OCI-LY3 (cell line): ENCODE data around the gene ITLN1.
"Not testable (repeated sequence)": the region's sequence is repeated elsewhere in the genome, so short reads cannot be mapped to it uniquely, and the experiment has no call there.

Source experiments
- H2AFZ ChIP-seq: fragments of 200-600, 300-600 bp; shearing (Covaris generic); 2 replicates; pipeline ENCODE4 v1.6.0; 2014; ENCODE audit warnings: antibody characterized with exemption, low read depth, low read length
- H3K27ac ChIP-seq: fragments of 200-600, 300-600 bp; sonication (generic); 2 replicates; pipeline ENCODE4 v1.5.1; 2014; ENCODE audit warnings: mild to moderate bottlenecking, low read length, moderate library complexity, mixed read lengths
- H3K27me3 ChIP-seq: fragments of 200-600, 300-600 bp; sonication (generic); 2 replicates; pipeline ENCODE4 v1.6.1; 2014; ENCODE audit warnings: low read depth, low read length, mixed read lengths
- H3K36me3 ChIP-seq: fragments of 200-600, 300-600 bp; sonication (generic); replicated peaks from 2 replicates; pipeline ENCODE3; 2014; ENCODE audit warnings: low read depth, low read length, mixed read lengths
- H3K4me1 ChIP-seq: fragments of 300-600, 200-600 bp; sonication (generic); 2 replicates; pipeline ENCODE4 v1.6.1; 2014; ENCODE audit warnings: low read length, mixed read lengths
- H3K4me2 ChIP-seq: fragments of 200-600, 300-600 bp; sonication (generic); 2 replicates; pipeline ENCODE4 v1.6.1; 2014; ENCODE audit warnings: low read length, mixed read lengths
- H3K4me3 ChIP-seq: fragments of 300-600, 200-600 bp; sonication (generic); 2 replicates; pipeline ENCODE4 v1.5.1; 2014; ENCODE audit warnings: antibody characterized with exemption, mild to moderate bottlenecking, low read length, moderate library complexity
- H3K79me2 ChIP-seq: fragments of 300-600, 200-600 bp; shearing (Covaris generic); 2 replicates; pipeline ENCODE4 v1.6.1; 2014; ENCODE audit warnings: mild to moderate bottlenecking, low read length, mixed read lengths
- H3K9ac ChIP-seq: fragments of 300-600, 200-600 bp; shearing (Covaris generic); 2 replicates; pipeline ENCODE4 v1.6.0; 2014; ENCODE audit warnings: mild to moderate bottlenecking, low read length, moderate library complexity
- H3K9me3 ChIP-seq: fragments of 200-600, 300-600 bp; shearing (Covaris generic); 2 replicates; pipeline ENCODE4 v1.6.1; 2014; ENCODE audit warnings: low read length, mixed read lengths; ENCODE audit not compliant: insufficient read depth
- H4K20me1 ChIP-seq: fragments of 200-600, 300-600 bp; sonication (generic); 2 replicates; pipeline ENCODE4 v1.6.1; 2016; ENCODE audit warnings: low read length, mixed read lengths; ENCODE audit not compliant: insufficient read depth
- EZH2phosphoT487 ChIP-seq: fragments of 200-600 bp; shearing (Covaris generic); IDR thresholded peaks from 2 replicates; pipeline ENCODE4 v1.6.1; 2018; ENCODE audit warnings: antibody characterized with exemption, mixed run types, low read depth
- TF ChIP-seq, protein P1 (sequence below): fragments of 200-600, 300-600 bp; sonication (generic); IDR thresholded peaks from 2 replicates; pipeline ENCODE4 v1.5.1; 2014; ENCODE audit warnings: antibody characterized with exemption, low read length, low read depth

ITLN1 gene

DNA sequence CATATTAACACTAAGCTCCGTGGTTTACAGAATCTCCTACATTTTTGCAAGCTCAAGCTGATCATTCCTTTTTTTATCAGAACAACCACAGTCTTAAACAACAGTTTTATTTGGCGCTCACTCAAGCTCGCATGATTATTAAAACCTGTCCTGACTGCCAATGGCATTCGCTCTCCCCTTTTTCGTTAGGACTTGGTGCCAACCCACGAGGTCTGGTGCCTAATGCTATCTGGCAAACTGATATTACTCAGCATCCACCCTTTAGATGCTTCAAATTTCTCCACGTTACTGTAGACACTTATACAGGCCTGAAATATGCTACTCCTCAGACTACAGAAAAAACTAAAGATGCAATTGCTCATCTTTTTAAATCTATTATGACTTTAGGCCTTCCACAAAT is 23.0 kb upstream of the ITLN1 start:
- Histone ChIP-seq H3K4me2 (no peak overlapping the region), H3K36me3 (no peaks in the 10 kb centered on the region), H3K9me3 (no peaks in the 10 kb centered on the region), H3K9ac (no peak overlapping the region), H2AFZ (no peak overlapping the region), H4K20me1 (no peaks in the 10 kb centered on the region), H3K79me2 (no peaks in the 10 kb centered on the region), H3K27ac (no peak overlapping the region), H3K4me3 (no peak overlapping the region), H3K27me3 (peaks cover 5% of the 10 kb centered on the region), H3K4me1 (no peaks in the 10 kb centered on the region)
- TF ChIP-seq EZH2phosphoT487, result no peak

DNA sequence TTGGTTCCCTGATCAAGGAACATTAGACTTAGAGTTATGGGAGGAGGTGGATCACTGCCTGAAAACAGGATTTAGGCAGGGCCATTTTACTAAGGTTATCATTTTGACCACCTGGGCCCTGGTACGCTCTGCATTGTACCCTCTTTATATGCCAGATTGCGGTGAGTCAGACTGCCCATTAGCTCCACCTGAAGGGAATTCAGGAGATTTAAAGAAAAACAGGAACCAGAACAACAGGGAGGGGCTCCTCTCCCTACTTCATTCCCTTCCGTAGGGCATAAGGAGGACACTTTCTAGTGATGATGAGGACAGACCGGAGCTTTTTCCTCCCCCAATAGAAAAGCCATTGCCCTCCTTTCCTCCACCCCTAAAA is 20.6 kb upstream of the ITLN1 start:
- Histone ChIP-seq H3K27ac (no peak overlapping the region), H3K9ac (no peak overlapping the region), H3K4me1 (no peaks in the 10 kb centered on the region), H3K4me3 (no peak overlapping the region), H2AFZ (no peak overlapping the region), H3K36me3 (no peaks in the 10 kb centered on the region), H3K9me3 (no peaks in the 10 kb centered on the region; the same call in 1 of the 2 replicates), H4K20me1 (no peaks in the 10 kb centered on the region), H3K4me2 (no peak overlapping the region), H3K79me2 (no peaks in the 10 kb centered on the region), H3K27me3 (peaks cover 21% of the 10 kb centered on the region)
- TF ChIP-seq EZH2phosphoT487, result no peak
- TF ChIP-seq, protein P1, sequence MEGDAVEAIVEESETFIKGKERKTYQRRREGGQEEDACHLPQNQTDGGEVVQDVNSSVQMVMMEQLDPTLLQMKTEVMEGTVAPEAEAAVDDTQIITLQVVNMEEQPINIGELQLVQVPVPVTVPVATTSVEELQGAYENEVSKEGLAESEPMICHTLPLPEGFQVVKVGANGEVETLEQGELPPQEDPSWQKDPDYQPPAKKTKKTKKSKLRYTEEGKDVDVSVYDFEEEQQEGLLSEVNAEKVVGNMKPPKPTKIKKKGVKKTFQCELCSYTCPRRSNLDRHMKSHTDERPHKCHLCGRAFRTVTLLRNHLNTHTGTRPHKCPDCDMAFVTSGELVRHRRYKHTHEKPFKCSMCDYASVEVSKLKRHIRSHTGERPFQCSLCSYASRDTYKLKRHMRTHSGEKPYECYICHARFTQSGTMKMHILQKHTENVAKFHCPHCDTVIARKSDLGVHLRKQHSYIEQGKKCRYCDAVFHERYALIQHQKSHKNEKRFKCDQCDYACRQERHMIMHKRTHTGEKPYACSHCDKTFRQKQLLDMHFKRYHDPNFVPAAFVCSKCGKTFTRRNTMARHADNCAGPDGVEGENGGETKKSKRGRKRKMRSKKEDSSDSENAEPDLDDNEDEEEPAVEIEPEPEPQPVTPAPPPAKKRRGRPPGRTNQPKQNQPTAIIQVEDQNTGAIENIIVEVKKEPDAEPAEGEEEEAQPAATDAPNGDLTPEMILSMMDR, result no peak

DNA sequence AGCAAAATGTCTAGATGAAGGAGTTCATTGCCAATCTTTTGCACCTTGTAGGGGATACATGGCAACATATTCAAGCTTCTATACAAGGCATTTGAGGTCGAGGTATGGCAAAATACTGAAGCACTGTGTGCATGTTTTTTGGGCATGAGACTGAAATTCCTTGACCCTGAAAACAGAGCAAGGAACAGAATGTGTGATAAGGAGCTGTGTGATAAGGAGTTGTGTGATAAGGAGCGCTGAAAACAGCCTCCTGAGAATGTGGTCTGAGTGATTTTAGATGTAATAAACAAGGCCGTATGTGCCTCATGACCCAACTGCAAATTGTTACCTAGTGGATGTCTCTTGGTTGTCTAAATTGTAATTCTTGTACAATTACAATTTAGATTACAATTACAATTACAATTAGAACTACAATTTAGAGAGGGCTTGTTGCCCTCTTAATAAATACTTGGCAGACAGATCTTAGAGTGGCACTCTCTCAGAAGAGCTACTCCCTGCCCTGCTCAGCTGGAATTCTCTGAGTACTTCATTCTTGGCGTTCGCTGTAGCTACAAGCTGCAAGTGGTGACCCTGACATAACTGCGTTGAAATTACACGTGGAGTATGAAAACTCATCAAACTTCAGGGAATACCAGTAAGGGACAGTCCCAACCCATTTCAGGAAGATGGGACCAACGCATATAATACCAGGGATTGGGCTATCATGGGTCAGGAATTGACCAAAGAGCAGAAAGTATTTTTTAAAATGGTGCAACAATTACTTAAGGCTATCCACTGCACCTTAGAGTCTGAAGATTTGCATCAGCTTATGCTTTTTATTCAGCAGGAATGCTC is 20.0 kb upstream of the ITLN1 start:
- H3K27ac ChIP-seq, result no peak overlapping the region
- H3K79me2 ChIP-seq, result no peaks in the 10 kb centered on the region
- H3K4me3 ChIP-seq, result no peak overlapping the region
- H3K27me3 ChIP-seq, result peaks cover 21% of the 10 kb centered on the region
- H3K4me2 ChIP-seq, result no peak overlapping the region
- H3K9ac ChIP-seq, result no peak overlapping the region
- H3K36me3 ChIP-seq, result no peaks in the 10 kb centered on the region
- TF ChIP-seq EZH2phosphoT487, result no peak
- TF ChIP-seq, protein P1, result no peak
- no peaks in the 10 kb centered on the region for H4K20me1 ChIP-seq
- H3K9me3 ChIP-seq, result no peaks in the 10 kb centered on the region; the same call in 1 of the 2 replicates
- H2AFZ ChIP-seq, result no peak overlapping the region
- no peaks in the 10 kb centered on the region for H3K4me1 ChIP-seq

DNA sequence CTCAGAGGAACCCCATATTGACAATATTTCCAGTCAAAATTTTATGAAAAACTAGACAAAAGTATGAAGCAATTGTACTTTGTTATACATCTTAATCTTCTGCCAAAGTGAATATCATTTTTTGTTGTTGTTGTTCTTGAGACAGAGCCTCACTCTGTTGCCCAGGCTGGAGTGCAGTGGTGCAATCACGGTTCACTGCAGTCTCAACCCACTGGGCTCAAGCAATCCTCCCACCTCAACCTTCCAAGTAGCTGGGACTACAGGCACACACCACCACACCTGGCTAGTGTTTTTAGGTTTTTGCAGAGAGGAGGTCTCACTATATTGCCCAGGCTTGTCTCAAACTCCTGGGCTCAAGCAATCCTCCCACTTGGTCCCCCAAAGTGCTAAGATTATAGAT is 17.3 kb upstream of the ITLN1 start:
- not testable (repeated sequence) for H3K4me3 ChIP-seq
- H3K27me3 ChIP-seq, result peaks cover 21% of the 10 kb centered on the region

DNA sequence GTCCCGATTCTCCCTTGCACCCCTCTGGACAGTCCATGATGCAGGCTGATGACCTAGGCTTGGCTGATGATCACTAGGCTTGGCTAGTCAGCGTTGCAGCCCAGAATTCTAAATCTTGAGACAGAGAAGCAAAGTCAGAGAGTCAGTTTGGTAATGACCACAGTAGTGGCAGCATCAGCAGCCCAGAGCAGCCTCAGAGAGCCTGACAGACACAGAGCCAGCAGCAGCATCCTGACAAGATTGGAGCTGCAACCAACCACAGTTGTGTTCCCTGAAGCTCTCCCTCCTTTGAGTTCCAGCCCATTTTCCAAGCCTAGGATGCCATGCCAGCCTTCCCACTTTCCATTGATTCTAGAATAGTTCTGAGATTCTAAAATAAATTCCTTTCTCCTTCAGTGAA is 16.8 kb upstream of the ITLN1 start:
- H3K4me2 ChIP-seq, result no peak overlapping the region
- no peak overlapping the region for H2AFZ ChIP-seq
- H3K4me3 ChIP-seq, result no peak overlapping the region
- no peak for TF ChIP-seq EZH2phosphoT487
- TF ChIP-seq, protein P1, result no peak
- H3K27ac ChIP-seq, result no peak overlapping the region
- H3K36me3 ChIP-seq, result no peaks in the 10 kb centered on the region
- H3K4me1 ChIP-seq, result no peaks in the 10 kb centered on the region
- H3K27me3 ChIP-seq, result peaks cover 21% of the 10 kb centered on the region
- no peaks in the 10 kb centered on the region for H3K79me2 ChIP-seq
- no peak overlapping the region for H3K9ac ChIP-seq
- no peaks in the 10 kb centered on the region for H4K20me1 ChIP-seq
- no peaks in the 10 kb centered on the region; the same call in 1 of the 2 replicates for H3K9me3 ChIP-seq

More for the DNA sequence above, 17.3 kb upstream of the ITLN1 start:
- H3K4me2 ChIP-seq, H2AFZ ChIP-seq, H3K36me3 ChIP-seq, H3K9me3 ChIP-seq, H4K20me1 ChIP-seq, H3K27ac ChIP-seq, H3K9ac ChIP-seq, H3K79me2 ChIP-seq, H3K4me1 ChIP-seq: not testable (repeated sequence)

DNA sequence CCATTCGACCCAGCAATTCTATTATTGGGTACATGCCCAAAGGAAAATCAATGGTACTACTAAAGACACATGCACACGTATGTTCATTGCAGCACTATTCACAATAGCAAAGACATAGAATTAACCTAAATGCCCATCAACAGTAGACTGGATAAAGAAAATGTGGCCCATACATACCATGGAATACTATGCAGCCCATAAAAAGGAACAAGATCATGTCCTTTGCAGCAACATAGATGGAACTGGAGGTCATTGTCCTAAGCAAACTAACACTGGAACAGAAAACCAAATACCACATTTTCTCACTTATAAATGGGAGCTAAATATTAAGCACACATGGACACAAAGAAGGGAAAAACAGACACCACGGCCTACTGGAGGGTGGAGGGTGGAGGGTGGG is 15.7 kb upstream of the ITLN1 start:
- not testable (repeated sequence) for H3K4me1 ChIP-seq

DNA sequence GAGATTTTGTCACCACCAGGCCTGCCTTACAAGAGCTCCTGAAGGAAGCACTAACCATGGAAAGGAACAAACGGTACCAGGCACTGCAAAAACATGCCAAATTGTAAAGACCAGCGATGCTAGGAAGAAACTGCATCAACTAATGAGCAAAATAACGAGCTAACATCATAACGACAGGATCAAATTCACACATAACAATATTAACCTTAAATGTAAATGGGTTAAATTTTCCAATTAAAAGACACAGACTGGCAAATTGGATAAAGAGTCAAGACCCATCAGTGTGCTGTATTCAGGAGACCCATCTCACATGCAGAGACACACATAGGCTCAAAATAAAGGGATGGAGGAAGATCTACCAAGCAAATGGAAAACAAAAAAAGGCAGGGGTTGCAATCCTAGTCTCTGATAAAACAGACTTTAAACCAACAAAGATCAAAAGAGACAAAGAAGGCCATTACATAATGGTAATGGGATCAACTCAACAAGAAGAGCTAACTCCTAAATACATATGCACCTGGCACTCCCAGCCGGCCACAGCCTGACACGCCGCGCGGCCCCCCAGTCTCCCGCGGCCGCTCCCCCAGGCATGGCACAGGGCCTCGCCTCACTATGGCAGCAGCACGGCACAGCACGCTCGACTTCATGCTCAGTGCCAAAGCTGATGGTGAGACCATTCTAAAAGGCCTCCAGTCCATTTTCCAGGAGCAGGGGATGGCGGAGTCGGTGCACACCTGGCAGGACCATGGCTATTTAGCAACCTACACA is 9.6 kb upstream of the ITLN1 start:
- not testable (repeated sequence) for H3K79me2 ChIP-seq, H3K4me2 ChIP-seq, H3K9me3 ChIP-seq, H4K20me1 ChIP-seq, H3K27me3 ChIP-seq, H3K36me3 ChIP-seq, H2AFZ ChIP-seq, H3K4me3 ChIP-seq, H3K4me1 ChIP-seq, H3K9ac ChIP-seq, H3K27ac ChIP-seq

More for the DNA sequence above, 15.7 kb upstream of the ITLN1 start:
- not testable (repeated sequence) for H3K9me3 ChIP-seq, H3K4me2 ChIP-seq, H3K79me2 ChIP-seq, H2AFZ ChIP-seq, H3K4me3 ChIP-seq, H3K9ac ChIP-seq, H3K36me3 ChIP-seq, H3K27ac ChIP-seq, H4K20me1 ChIP-seq
- H3K27me3 ChIP-seq, result peaks cover 21% of the 10 kb centered on the region
